ENCODE results near the gene INPP5F. TPM values are rescaled to one million over a fixed set of nuclear protein-coding genes. Genes with fewer than 3 reads are reported as not detected.
A peak's percentile ranks its signal among the peaks of the same experiment; 100 is the strongest.

INPP5F gene
- total RNA-seq, 2 donors from 2014 or later = 17.1 to 23.7 TPM

DNA sequence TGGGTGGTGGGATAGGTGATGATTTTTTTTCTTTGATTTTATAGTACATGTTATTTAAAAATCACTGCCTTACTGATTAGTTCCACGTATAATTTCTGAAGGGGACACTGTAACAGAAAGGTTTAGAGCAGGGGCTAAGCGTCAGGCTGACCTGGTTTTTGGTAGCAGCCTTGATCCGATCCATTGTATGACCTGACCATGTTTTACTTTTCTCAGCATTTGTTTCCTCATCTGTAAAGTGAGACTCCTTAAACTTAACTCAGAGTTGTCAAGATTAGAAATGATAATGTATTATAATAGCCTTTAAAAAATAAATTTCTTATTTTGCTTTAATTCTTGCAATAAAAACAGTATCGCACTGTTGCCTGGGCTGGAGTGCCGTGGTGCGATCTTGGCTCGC is 23.6 kb downstream of the INPP5F start:
- no peaks in the 10 kb centered on the region for H3K9me3 ChIP-seq
- DNase-seq (ENCODE audit: low spot score) (no peak), ATAC-seq (ENCODE audit: insufficient number of reproducible peaks, low FRiP score, low read depth) (no peak)
- TF ChIP-seq, protein P1, sequence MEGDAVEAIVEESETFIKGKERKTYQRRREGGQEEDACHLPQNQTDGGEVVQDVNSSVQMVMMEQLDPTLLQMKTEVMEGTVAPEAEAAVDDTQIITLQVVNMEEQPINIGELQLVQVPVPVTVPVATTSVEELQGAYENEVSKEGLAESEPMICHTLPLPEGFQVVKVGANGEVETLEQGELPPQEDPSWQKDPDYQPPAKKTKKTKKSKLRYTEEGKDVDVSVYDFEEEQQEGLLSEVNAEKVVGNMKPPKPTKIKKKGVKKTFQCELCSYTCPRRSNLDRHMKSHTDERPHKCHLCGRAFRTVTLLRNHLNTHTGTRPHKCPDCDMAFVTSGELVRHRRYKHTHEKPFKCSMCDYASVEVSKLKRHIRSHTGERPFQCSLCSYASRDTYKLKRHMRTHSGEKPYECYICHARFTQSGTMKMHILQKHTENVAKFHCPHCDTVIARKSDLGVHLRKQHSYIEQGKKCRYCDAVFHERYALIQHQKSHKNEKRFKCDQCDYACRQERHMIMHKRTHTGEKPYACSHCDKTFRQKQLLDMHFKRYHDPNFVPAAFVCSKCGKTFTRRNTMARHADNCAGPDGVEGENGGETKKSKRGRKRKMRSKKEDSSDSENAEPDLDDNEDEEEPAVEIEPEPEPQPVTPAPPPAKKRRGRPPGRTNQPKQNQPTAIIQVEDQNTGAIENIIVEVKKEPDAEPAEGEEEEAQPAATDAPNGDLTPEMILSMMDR (IDR thresholded peaks at IDR 0.05) = no peak
- H3K36me3 ChIP-seq = no peaks in the 10 kb centered on the region
- no peak overlapping the region for H3K27ac ChIP-seq
- peaks cover 0 to 4% of the 10 kb centered on the region in 2 donors for H3K4me1 ChIP-seq (ENCODE audit: control insufficient read depth in 1 of 2, low read depth in 2 of 2)
- no peaks in the 10 kb centered on the region for H3K27me3 ChIP-seq (replicated peaks; ENCODE audit: insufficient read depth)
- no peak overlapping the region for H3K4me3 ChIP-seq

DNA sequence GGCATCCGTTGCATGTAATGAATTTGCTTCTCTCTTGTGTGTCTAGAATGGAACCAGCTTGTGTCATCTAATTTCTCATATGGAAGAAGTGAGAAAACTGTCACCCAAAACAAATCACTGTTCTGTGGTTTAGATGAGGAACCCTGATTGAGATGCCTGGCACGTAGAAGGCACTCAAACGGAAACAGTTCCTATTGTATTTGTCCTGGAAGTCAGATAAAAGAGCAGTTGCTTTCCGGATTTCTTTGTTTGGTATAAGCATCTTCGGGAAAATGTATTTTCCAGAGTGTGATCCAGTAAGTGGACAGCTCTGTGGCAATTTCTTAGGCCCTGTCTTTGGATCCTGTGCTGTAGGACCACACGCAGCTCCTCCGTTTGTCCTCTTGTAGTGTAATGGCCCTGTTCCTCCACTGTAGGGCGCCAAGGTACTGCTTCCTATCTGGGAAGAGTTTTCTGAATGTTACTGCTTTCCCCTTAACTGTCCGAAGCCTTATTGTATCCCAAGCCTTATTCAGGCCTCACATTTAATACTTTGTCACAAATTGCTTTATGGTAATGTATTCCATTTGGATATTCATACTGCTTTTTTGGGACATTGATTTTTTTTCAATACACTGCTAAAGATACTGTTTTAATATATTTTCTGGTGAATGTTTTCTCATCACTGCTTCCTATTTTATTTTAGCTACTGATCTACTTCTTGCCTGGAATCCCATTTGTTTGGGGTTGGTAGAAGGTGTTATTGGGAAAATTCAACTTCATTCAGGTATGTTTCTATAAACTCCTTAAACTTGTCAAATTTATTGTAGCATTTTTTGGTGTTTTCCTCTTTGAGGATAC is 24.8 kb downstream of the INPP5F start:
- Histone ChIP-seq H3K4me1 (ENCODE audit: control insufficient read depth in 1 of 2, low read depth in 2 of 2) (peaks cover 5 to 14% of the 10 kb centered on the region in 2 donors), H3K4me3 (no peak overlapping the region), H3K9me3 (no peaks in the 10 kb centered on the region), H3K27ac (no peak overlapping the region), H3K36me3 (no peaks in the 10 kb centered on the region), H3K27me3 (replicated peaks; ENCODE audit: insufficient read depth) (no peaks in the 10 kb centered on the region)
- TF ChIP-seq, protein P1 (IDR thresholded peaks at IDR 0.05) = peak; percentile 84
- DNase-seq (ENCODE audit: low spot score) = peak; percentile 19
- peak; percentile 79 for ATAC-seq (ENCODE audit: insufficient number of reproducible peaks, low FRiP score, low read depth)

DNA sequence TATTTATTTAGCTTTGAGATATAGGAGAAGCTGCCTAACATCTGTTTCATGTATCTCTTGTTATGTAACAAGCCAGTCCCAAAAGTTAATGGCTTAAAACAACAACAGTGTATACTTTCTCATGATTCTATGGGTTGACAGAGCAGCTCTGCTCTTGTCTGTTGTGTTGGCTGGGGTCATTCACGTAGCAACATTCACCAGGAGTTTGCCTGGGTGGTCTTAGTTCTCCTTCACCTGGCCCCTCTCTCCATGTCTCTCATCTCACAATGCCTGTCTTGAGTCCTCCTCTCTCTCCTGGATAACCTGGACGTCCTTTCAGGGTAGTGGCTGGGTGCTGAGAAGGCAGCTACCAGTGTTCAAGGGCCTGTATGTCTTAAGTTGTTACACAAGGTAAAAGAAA is 27.5 kb downstream of the INPP5F start:
- H3K4me3 ChIP-seq = no peak overlapping the region
- no peaks in the 10 kb centered on the region for H3K9me3 ChIP-seq
- H3K27ac ChIP-seq = no peak overlapping the region
- peaks cover 9 to 17% of the 10 kb centered on the region in 2 donors for H3K4me1 ChIP-seq (ENCODE audit: control insufficient read depth in 1 of 2, low read depth in 2 of 2)
- TF ChIP-seq, protein P1 (IDR thresholded peaks at IDR 0.05) = no peak
- DNase-seq (ENCODE audit: low spot score) = no peak
- no peaks in the 10 kb centered on the region for H3K27me3 ChIP-seq (replicated peaks; ENCODE audit: insufficient read depth)
- H3K36me3 ChIP-seq = no peaks in the 10 kb centered on the region
- no peak for ATAC-seq (ENCODE audit: insufficient number of reproducible peaks, low FRiP score, low read depth)

DNA sequence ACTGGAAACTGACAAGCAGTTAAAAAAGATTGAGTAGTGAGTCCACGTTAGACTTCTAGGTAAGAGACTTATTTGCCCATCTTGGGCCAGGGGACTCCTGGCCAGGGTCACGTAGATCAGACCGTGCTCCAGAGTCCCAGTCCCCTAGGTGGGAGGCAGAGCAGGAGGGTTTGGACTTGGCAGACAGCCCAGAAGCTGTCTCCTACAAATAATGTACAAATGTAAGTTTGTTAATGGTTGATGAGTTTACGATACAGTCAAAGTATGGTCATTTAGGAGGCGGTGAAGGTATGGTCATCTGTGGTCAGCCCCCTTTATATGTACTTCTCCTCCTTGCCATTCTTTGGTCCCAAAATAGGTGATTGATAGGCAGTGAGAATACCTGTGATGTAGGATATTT is 28.2 kb downstream of the INPP5F start:
- Histone ChIP-seq H3K27ac (peak overlapping the region in 1 of 2 donors; percentile 81), H3K9me3 (no peaks in the 10 kb centered on the region), H3K27me3 (replicated peaks; ENCODE audit: insufficient read depth) (no peaks in the 10 kb centered on the region), H3K4me3 (no peak overlapping the region), H3K4me1 (ENCODE audit: control insufficient read depth in 1 of 2, low read depth in 2 of 2) (peaks cover 9 to 17% of the 10 kb centered on the region in 2 donors), H3K36me3 (no peaks in the 10 kb centered on the region)
- TF ChIP-seq, protein P1 (IDR thresholded peaks at IDR 0.05) = no peak
- ATAC-seq (ENCODE audit: insufficient number of reproducible peaks, low FRiP score, low read depth) (no peak), DNase-seq (ENCODE audit: low spot score) (no peak)

DNA sequence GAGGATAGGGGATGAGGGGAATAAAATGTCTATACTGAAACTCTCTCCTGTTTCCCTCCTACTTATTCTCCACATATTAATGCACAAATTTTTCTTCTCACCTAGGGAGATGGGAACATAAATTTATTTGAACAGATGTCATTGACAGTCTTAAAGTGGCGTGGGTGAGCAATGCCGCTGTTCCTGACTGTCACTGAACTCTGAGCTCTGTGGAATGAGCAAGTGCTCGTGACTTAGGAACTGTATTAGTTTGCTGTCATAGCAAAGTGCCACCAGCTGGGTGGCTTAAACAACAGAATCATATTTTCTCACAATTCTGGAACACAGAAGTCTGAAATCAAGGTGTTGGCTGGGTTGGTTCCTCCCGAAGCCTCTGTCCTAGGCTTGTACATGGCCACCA is 29.1 kb downstream of the INPP5F start:
- Histone ChIP-seq H3K27me3 (replicated peaks; ENCODE audit: insufficient read depth) (no peaks in the 10 kb centered on the region), H3K27ac (peak overlapping the region; percentile 14 to 81), H3K9me3 (no peaks in the 10 kb centered on the region), H3K36me3 (no peaks in the 10 kb centered on the region), H3K4me1 (ENCODE audit: control insufficient read depth in 1 of 2, low read depth in 2 of 2) (peaks cover 9 to 17% of the 10 kb centered on the region in 2 donors), H3K4me3 (no peak overlapping the region)
- TF ChIP-seq, protein P1 (IDR thresholded peaks at IDR 0.05) = no peak
- DNase-seq (ENCODE audit: low spot score) (no peak), ATAC-seq (ENCODE audit: insufficient number of reproducible peaks, low FRiP score, low read depth) (no peak)

All from thoracic aorta (tissue), 2 donors.